PC-9 (cell line): ENCODE results near the gene ASPN.

Experiments used
- CTCF ChIP-seq: fragments of 200-600 bp; sonication (generic); conservative IDR thresholded peaks from 2 replicates; pipeline ENCODE4 v1.6.1; 2017; ENCODE audit warnings: mixed run types, antibody characterized with exemption, mild to moderate bottlenecking, moderate library complexity
- EZH2 ChIP-seq: fragments of 200-600 bp; sonication (generic); IDR thresholded peaks from 2 replicates; pipeline ENCODE4 v1.8.0; 2017; ENCODE audit warnings: antibody characterized with exemption, low read depth

GRCh38 chr9:92408747-92409478, 73.4 kb downstream of the ASPN start:
- no peak for TF ChIP-seq CTCF
- no peak for TF ChIP-seq EZH2
